ENCODE results near the gene KLF11.

KLF11 gene

GRCh38 chr2:10043256-10043905, at the start of gene KLF11:
Gene KLF11, plus strand, starts transcription at chr2:10043550. Its CDS starts 167 bp downstream, at chr2:10043717.
- peak; percentile 69 for DNase-seq

- DNase-seq, result no peak
Observed at GRCh38 chr2:9994462-9994861, 48.9 kb upstream of the KLF11 start.

GRCh38 chr2:9995059-9995458, 48.3 kb upstream of the KLF11 start:
- DNase-seq, result no peak

DNA sequence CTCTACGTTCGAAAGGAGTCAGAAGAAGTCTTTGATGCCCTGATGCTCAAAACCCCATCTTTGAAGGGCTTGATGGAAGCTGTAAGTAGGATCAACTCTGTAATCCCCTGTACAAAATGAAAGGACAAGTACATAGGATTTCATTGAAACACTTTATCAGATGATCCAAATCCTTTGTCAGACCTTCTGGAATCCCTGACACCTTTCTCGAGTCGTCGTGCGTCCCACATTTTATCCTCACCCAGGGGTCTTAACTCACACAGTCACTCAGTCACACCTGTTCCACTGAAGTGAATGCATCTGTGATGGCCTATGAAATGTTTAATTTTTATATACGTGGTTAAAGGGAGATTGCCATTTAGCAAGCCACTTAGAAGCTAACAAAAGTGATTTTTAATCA, 47.0 kb upstream of the KLF11 start:
- no peak for DNase-seq

DNA sequence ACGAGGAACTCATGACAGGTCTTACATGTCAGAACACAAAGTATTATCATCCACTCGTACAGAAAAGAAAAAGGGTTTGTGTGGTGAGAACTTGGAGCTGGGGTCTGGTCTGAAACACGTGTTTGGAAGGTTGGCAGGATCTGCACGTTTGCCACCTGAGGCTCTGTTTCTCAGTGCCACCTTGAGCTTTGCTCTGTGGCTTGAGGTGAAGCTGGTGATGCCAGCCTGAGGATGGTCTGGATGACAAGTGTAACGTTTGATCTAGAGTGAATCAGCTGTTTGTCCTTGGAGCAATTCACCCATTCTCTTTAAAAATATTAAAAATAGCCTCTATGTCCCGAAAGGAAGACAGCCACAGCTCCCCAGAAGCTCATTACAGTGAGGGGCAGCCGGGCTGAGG, 45.4 kb upstream of the KLF11 start:
- DNase-seq, result no peak

GRCh38 chr2:9998916-9999654, 44.3 kb upstream of the KLF11 start:
- no peak for DNase-seq

DNA sequence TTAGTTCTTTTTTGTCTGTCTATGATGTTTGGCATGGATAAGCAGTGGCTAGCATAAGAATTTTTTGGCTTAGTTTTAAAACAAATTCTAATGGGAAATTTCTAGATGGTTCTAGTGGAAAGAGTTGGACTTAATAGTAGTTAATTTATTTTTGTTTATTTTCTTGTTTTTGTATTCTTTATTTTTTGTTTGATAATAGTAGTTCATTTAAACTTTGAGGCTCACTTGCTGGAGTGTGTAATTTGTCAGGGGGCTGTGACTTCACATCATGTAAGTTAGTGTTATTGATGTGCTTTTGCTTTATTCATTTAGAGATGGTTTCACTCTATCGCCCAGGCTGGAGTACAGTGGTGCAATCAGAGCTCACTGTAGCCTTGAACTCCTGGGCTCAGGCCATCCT, 43.7 kb upstream of the KLF11 start:
- no peak for DNase-seq

- no peak for DNase-seq
Observed at GRCh38 chr2:10000541-10000940, 42.8 kb upstream of the KLF11 start.

GRCh38 chr2:10001586-10001985, 41.8 kb upstream of the KLF11 start:
- DNase-seq, result no peak

DNA sequence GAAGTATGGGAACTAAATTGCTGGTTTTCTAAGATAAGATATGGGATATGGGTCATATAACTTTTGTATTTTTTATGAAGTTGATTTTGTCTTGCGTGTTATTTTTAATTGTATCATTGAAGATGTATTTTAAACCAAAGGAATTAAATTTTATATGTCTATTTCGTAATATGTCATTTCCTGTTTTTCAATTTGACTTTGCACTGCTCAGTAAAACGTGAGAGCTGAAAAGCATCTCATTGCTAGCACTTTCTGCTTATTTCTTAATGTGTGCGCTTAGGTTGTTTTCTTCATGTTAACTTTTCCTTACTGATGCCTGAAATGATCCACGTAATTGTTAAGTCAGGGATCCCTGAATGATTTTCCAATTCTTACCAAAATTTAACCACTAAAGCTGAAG, 41.2 kb upstream of the KLF11 start:
- no peak for DNase-seq

DNA sequence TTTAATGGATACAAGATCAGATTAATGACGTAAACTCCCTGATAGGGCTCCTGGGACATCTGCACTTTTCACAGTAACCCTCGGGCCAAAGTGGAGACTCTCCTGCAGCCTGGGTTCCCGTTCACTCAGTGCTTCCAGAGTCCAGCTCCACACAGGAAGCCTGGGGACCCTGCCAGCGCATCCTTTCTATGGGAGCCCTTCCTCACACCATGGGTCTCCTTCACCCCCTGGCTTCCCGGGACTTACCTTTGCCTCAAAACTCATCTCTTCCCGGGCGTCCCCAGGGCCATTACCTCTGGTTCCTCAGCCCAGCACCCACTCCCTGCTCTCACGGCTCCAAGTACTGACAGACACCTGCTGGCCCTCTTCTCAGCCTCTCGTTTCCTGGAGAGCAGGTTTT, 40.7 kb upstream of the KLF11 start:
- DNase-seq, result no peak

GRCh38 chr2:10003206-10004125, 39.9 kb upstream of the KLF11 start:
- no peak for DNase-seq

DNA sequence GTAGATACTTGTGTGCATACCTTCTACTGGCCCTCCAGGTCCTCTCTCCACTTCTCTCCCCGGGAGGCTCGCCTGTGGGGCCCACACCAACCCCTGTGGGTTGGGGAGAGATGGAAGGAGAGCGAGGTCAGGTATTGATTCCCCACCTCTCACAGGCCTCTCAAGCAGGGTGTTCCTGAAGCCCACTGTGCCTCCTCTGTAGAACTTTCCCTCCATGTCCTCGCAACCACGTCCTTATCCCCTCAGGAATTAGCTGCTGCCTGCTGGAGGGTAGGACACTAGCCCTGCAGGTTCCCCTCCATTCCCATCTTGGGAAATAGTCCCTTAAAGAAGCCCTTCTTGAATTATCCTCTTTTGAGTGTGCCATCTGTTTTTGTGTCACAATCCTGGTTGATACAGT, 38.9 kb upstream of the KLF11 start:
- DNase-seq, result no peak

DNA sequence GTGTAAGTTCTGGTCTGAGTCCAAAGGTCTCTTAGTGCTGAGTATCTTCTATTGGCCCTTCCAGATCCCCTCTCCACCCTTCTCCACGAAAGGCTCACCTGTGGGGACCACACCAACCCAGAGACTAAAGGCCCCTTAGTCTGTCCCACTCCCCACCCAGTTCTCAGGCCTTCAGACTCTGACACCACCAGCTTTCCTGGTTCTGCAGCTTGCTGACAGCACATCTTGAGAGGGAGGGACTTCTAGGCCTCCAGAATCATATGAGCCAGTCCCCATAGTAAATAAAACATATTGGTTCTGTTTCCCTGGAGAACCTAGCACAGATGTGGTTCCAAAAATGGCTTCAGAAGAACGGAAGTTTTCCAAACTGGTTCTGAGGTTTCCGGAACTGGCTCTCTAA, 38.5 kb upstream of the KLF11 start:
- no peak for DNase-seq

- DNase-seq, result no peak
Observed at GRCh38 chr2:10005461-10006235, 37.7 kb upstream of the KLF11 start.

DNA sequence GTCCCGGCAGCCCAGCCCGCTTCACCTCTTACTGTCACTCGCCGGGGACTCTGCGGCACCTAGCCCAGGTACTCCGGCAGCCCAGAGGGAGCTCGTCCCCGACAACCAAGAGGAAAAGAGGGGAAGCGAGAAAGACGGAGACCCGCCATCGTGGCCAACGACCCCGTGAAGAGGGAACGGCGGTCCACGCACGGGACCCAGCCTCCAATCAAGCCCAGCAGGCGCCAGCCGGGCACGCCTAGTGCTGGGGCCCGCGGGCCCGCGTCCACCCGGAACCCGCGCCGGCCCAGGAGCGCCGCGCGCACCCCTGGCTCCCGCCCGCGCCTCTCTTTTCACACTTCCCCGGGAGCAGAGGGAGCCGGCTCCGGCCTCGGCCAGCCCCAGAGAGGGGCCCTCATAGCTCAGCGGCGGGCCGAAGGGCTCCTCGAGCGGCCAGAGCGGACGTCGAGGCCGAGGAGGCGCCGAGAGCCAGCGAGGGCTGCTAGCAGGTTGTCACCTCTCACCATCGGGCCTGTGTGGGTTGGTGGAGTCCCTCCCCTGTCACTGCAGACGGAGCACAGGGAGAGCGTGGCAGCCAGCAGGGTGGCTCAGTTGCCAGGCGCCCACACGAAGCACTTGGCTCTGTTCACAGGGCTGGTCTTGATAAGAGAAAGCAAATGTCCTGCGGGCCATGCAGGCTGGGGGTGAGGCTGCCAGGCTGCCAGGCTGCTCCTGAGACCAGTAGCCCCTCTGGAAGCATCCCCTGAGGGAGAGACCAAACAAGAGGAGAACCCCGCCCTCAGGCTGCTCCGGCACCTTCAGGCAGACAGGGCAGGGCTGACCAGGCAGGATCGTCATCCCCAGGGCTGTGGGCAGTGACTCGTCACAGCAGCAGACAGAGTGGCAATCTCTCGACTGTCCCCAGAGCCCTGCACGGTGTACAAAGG, 36.9 kb upstream of the KLF11 start:
- DNase-seq, result no peak

GRCh38 chr2:10007435-10007834, 35.9 kb upstream of the KLF11 start:
- DNase-seq, result no peak

DNA sequence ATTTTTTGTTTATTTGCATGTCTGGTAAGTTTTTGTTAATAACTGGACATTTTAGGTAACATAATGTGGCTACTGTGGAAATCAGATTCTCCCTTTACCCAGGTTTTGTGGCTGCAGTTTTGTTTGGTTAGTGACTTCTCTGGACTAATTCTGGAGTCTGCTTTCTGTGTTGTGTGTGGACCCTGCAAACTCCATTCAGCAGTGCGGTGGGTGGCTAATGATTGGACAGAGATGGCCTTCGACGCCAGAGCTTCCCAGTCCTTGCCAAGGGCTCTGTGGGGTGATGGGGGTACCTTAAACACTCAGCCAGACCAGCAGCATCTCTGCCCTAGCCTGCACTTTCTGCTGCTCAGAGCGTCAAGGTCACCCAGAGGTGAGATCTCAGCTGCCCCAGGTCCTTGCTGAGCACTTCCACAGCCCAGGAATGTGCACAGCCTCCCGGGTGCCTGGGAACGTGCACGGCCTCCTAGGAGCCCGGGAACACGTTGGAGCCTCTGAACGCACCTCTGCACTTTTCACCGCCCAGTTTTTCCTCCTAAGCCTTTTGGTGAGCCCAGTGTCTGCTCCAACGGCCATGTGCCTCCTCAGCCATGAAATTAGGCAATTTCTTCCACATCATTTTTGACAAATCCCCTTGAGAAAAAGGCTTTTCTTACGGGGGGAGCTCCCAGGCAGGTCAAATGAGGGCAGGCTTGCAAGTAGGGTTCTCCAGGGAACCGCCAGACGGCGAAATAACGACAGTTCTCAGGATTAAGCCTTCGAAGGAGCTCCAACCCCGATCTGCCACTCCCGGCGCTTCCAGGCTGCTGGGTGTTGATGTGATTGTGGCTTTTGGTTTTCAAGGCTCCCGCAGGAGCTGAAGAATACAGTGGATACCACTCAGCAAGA, 35.2 kb upstream of the KLF11 start:
- DNase-seq, result no peak

DNA sequence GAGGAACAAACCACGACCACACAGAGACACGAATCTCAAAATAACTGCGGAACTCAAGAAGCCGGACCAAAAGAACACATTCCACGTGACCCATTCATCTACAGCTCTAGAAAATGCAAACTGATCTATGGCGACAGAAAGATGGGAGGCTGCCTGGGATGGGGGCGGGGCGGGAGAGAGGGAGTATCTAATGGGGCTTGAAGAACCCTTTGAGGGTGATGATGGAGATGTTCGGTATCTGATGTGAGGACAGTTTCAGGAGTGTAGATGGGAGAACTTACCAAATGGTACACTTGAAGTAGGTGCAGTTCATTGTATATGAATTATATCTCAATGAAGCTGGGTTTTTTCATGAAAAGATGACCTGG, 34.6 kb upstream of the KLF11 start:
- no peak for DNase-seq

DNA sequence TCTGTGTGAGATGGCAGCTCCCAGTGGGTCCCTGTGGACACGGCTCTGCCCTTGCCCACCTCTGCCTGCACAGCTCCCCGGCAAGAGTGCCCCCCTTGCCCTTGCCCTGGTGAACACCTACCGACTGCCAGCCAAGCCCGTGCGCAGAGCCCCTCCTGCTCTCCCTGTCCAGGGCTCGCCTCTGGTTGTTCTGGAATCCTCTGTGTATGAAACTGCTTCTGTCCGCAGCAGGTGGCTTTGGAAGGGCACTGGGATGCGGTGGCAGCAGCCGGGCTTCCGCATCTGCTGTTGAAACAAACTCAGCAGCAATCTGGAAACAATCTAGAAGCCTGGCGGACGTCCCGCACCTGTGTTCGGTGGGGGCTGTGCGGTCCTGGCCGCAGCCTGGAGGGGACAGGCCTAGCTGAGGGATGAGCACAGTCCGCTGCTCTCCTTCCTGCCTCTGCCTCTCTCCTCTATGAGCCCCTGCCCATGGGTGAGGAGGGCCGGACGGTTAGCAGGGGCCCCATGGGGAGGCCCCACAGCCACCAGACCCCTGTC, 34.0 kb upstream of the KLF11 start:
- DNase-seq, result no peak
